Thyroid gland (tissue), 4 donors: ENCODE data around the gene ZNF648.

Source experiments
- POLR2A ChIP-seq, 2 donors: fragments of 450-650 bp; IDR thresholded peaks; one replicate each; pipeline ENCODE4 v1.6.1; 2017; ENCODE audit warnings: antibody characterized with exemption in 2 of 2, mild to moderate bottlenecking in 2 of 2, moderate library complexity in 1 of 2
- TF ChIP-seq, protein P1 (sequence below), 6 experiments: fragments of 200-600 bp in 3 of 6; fragments of 450-650 bp in 3 of 6; sonication (generic) in 3 of 6; IDR thresholded peaks; one replicate each; pipeline ENCODE4 v1.5.1; 2016 to 2019; ENCODE audit warnings: antibody characterized with exemption in 6 of 6, mild to moderate bottlenecking in 2 of 6, inconsistent platforms in 1 of 6, moderate library complexity in 1 of 6

- TF ChIP-seq POLR2A (IDR thresholded peaks at IDR 0.05) = peak in 1 of 2 donors; percentile 95
- TF ChIP-seq, protein P1, sequence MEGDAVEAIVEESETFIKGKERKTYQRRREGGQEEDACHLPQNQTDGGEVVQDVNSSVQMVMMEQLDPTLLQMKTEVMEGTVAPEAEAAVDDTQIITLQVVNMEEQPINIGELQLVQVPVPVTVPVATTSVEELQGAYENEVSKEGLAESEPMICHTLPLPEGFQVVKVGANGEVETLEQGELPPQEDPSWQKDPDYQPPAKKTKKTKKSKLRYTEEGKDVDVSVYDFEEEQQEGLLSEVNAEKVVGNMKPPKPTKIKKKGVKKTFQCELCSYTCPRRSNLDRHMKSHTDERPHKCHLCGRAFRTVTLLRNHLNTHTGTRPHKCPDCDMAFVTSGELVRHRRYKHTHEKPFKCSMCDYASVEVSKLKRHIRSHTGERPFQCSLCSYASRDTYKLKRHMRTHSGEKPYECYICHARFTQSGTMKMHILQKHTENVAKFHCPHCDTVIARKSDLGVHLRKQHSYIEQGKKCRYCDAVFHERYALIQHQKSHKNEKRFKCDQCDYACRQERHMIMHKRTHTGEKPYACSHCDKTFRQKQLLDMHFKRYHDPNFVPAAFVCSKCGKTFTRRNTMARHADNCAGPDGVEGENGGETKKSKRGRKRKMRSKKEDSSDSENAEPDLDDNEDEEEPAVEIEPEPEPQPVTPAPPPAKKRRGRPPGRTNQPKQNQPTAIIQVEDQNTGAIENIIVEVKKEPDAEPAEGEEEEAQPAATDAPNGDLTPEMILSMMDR (IDR thresholded peaks at IDR 0.05) = peak in 5 of 6 experiments; percentile 24 to 62 (median 41)
Measured at GRCh38 chr1:182029379-182030331, 31.9 kb downstream of the ZNF648 start.
